DND-41 (cell line): ENCODE results near the gene SH2D3A.

Source experiments
- ATAC-seq: fragments of 200-7000 bp; cut with Tn5 transposase; 3 replicates; pipeline ENCODE4 v1.9.1; 2021; ENCODE audit warnings: low read depth; ENCODE audit not compliant: insufficient read depth
- DNase-seq: peaks from one replicate; pipeline ENCODE4 v3.0.0-alpha.2; 2020
- H2AFZ ChIP-seq: 2 replicates; pipeline ENCODE4 v1.6.0; 2012; ENCODE audit warnings: low read depth, low read length
- H3K27ac ChIP-seq: 2 replicates; pipeline ENCODE4 v1.5.1; 2012; ENCODE audit warnings: low read length, inconsistent platforms
- H3K27me3 ChIP-seq: fragments of 200-600 bp; sonication (generic); 2 replicates; pipeline ENCODE4 v1.6.0; 2012; ENCODE audit warnings: low read length, mild to moderate bottlenecking, inconsistent platforms; ENCODE audit not compliant: insufficient read depth, poor library complexity
- H3K36me3 ChIP-seq: 2 replicates; pipeline ENCODE4 v1.5.1; 2012; ENCODE audit warnings: low read length, inconsistent platforms; ENCODE audit not compliant: insufficient read depth
- H3K4me1 ChIP-seq: 2 replicates; pipeline ENCODE4 v1.5.1; 2012; ENCODE audit warnings: mild to moderate bottlenecking, low read length; ENCODE audit not compliant: insufficient read depth
- H3K4me2 ChIP-seq: 2 replicates; pipeline ENCODE4 v1.6.0; 2012; ENCODE audit warnings: mild to moderate bottlenecking, moderate library complexity, low read length, inconsistent platforms; ENCODE audit not compliant: insufficient read depth
- H3K4me3 ChIP-seq, 2 experiments: fragments of 200-600 bp in 1 of 2; shearing (Covaris generic) in 1 of 2; 2 replicates each; pipeline ENCODE4 v1.5.1; 2012 to 2016; ENCODE audit warnings: inconsistent platforms in 2 of 2, low read length in 2 of 2, mild to moderate bottlenecking in 2 of 2, low read depth in 1 of 2, moderate library complexity in 1 of 2
- H3K79me2 ChIP-seq: 2 replicates; pipeline ENCODE4 v1.6.0; 2012; ENCODE audit warnings: low read length, inconsistent platforms; ENCODE audit not compliant: insufficient read depth
- H3K9ac ChIP-seq: 2 replicates; pipeline ENCODE4 v1.6.0; 2012; ENCODE audit warnings: low read depth, mild to moderate bottlenecking, inconsistent platforms, low read length, moderate library complexity
- H3K9me3 ChIP-seq: 2 replicates; pipeline ENCODE4 v1.5.1; 2012; ENCODE audit warnings: low read length, moderate library complexity, mild to moderate bottlenecking, inconsistent platforms; ENCODE audit not compliant: insufficient read depth, severe bottlenecking
- H4K20me1 ChIP-seq: 2 replicates; pipeline ENCODE4 v1.6.0; 2012; ENCODE audit warnings: low read length; ENCODE audit not compliant: insufficient read depth
- CTCF ChIP-seq: IDR thresholded peaks from 2 replicates; pipeline ENCODE4 v1.5.1; 2012; ENCODE audit warnings: borderline replicate concordance, low read length, moderate library complexity, mild to moderate bottlenecking; ENCODE audit not compliant: poor library complexity, severe bottlenecking; ENCODE audit errors: extremely low read depth
- EZH2 ChIP-seq: IDR thresholded peaks from 3 replicates; pipeline ENCODE4 v1.6.1; 2012; ENCODE audit warnings: borderline replicate concordance, low read depth, mild to moderate bottlenecking, moderate library complexity, low read length, inconsistent platforms; ENCODE audit not compliant: severe bottlenecking

SH2D3A gene

GRCh38 chr19:6797646-6798045 is 30.4 kb upstream of the SH2D3A start:
- Histone ChIP-seq H3K27ac (no peak overlapping the region), H3K9ac (no peak overlapping the region), H4K20me1 (peaks cover 2% of the 10 kb centered on the region; the same call in 1 of the 2 replicates), H3K4me1 (peaks cover 27% of the 10 kb centered on the region), H3K36me3 (peaks cover 10% of the 10 kb centered on the region), H3K27me3 (no peaks in the 10 kb centered on the region), H3K4me3 (no peak overlapping the region), H3K4me2 (no peak overlapping the region), H2AFZ (no peak overlapping the region), H3K9me3 (no peaks in the 10 kb centered on the region), H3K79me2 (peaks cover 79% of the 10 kb centered on the region)
- ATAC-seq (no peak), DNase-seq (no peak)
- TF ChIP-seq CTCF (no peak), EZH2 (no peak)

DNA sequence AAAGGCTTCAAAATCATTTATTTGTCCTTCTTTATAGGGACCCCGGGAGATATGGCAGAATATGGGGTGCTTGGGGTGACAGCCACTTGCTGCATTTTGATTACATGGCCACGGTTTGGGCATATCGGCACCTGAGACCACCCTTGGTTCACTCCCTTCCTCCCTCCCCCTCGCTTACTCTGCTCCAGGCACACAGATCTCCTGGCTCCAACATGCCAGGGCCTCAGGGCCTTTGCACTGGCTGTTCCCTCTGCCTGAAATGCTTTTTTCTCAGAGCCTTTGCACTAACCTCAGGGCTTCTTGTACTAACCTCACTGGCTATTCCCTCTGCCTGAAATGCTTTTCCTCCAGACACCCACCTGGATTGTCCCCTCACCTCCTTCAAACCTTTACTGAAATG is 29.0 kb upstream of the SH2D3A start:
- Histone ChIP-seq H2AFZ (no peak overlapping the region), H3K4me2 (no peak overlapping the region), H3K9ac (no peak overlapping the region), H3K4me1 (peaks cover 17% of the 10 kb centered on the region), H3K36me3 (peaks cover 10% of the 10 kb centered on the region), H3K27ac (no peak overlapping the region), H3K4me3 (no peak overlapping the region), H3K27me3 (no peaks in the 10 kb centered on the region), H3K79me2 (peaks cover 89% of the 10 kb centered on the region), H4K20me1 (peaks cover 3% of the 10 kb centered on the region; the same call in 1 of the 2 replicates), H3K9me3 (no peaks in the 10 kb centered on the region)
- DNase-seq (no peak), ATAC-seq (no peak)
- TF ChIP-seq CTCF, result no peak
- TF ChIP-seq EZH2, result no peak

DNA sequence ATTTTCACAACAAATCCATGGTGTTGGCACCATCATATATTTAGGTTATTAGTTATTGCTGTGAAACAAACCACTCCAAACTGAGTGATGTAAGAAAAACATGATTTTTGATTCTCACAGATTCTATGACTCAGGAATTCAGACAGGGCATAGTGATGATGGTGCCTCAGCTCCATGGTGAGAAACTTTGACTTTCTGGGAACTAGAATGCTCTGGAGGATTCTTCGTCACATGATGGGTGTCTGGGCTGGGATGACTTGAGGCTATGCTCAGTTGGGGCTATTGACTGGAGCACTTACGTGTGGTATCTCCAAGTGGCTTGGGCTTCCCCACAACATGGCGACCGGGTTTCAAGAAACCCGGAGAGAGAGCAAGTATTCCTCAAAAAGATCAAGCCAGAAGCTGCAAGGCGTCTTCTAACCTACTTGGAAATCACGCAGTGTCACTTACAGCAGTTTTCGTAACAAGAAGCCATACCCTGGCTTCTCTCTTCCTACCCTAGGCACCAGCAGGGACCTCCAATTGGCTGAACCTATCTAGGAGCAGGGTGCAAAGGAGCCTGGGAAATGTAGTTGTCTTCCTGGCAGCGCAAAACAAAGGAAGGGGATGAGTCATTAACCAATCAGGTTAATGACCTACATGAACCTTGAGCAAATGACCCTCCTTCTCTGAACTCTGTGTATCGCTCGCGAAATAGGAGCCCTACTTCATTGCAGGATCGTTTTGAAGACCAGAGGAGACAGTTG is 27.6 kb upstream of the SH2D3A start:
- peaks cover 3% of the 10 kb centered on the region; the same call in 1 of the 2 replicates for H4K20me1 ChIP-seq
- no peak overlapping the region for H2AFZ ChIP-seq
- H3K79me2 ChIP-seq, result peaks cover 92% of the 10 kb centered on the region

More for the DNA sequence above, 27.6 kb upstream of the SH2D3A start:
- Histone ChIP-seq H3K27ac (no peak overlapping the region), H3K27me3 (no peaks in the 10 kb centered on the region), H3K4me1 (peaks cover 3% of the 10 kb centered on the region; the same call in 1 of the 2 replicates), H3K4me3 (no peak overlapping the region), H3K36me3 (peaks cover 22% of the 10 kb centered on the region), H3K9ac (no peak overlapping the region), H3K9me3 (peaks cover 4% of the 10 kb centered on the region), H3K4me2 (no peak overlapping the region)
- ATAC-seq, result no peak
- DNase-seq, result no peak
- TF ChIP-seq EZH2, result no peak
- TF ChIP-seq CTCF, result no peak
